Keratinocyte (primary cell): ENCODE data around the gene CRTC1. TPM values are rescaled to one million over a fixed set of nuclear protein-coding genes. Genes with fewer than 3 reads are reported as not detected.
A peak's percentile ranks its signal among the peaks of the same experiment; 100 is the strongest.

Source experiments
- DNase-seq: peaks from one replicate; pipeline ENCODE4 v3.0.0-alpha.2; 2011; ENCODE audit warnings: low read depth, missing footprints, low spot score
- FAIRE-seq: peaks from 2 replicates; lab custom pipeline; 2011; peaks lifted over from hg19 to GRCh38; lab: Jason Lieb, UNC
- H2AFZ ChIP-seq: 2 replicates; pipeline ENCODE4 v1.6.0; 2012; ENCODE audit warnings: low read length, control low read depth, inconsistent platforms; ENCODE audit not compliant: control insufficient read depth
- H3K27ac ChIP-seq: 2 replicates; pipeline ENCODE4 v1.5.1; 2011; ENCODE audit warnings: low read length; ENCODE audit not compliant: control insufficient read depth, insufficient read depth
- H3K27me3 ChIP-seq: 3 replicates; pipeline ENCODE4 v1.6.0; 2011; ENCODE audit warnings: low read length; ENCODE audit not compliant: control insufficient read depth, insufficient read depth; ENCODE audit errors: extremely low read depth
- H3K36me3 ChIP-seq, 2 experiments: 2 replicates in 1 of 2; 3 replicates in 1 of 2; pipeline ENCODE4 v1.5.1; 2011; ENCODE audit warnings: low read length in 2 of 2, mild to moderate bottlenecking in 1 of 2; ENCODE audit not compliant: control insufficient read depth in 2 of 2, insufficient read depth in 2 of 2; ENCODE audit errors: extremely low read depth in 1 of 2
- H3K4me1 ChIP-seq: 3 replicates; pipeline ENCODE4 v1.5.1; 2011; ENCODE audit warnings: low read length; ENCODE audit not compliant: control insufficient read depth, insufficient read depth; ENCODE audit errors: extremely low read depth
- H3K4me2 ChIP-seq: 3 replicates; pipeline ENCODE4 v1.6.0; 2011; ENCODE audit warnings: low read depth, low read length; ENCODE audit not compliant: control insufficient read depth, insufficient read depth; ENCODE audit errors: extremely low read depth
- H3K4me3 ChIP-seq, 3 experiments: fragments of 200-600 bp in 1 of 3; sonication (generic) in 1 of 3; 2 replicates in 2 of 3; 3 replicates in 1 of 3; pipeline ENCODE4 v1.5.1; 2011 to 2016; ENCODE audit warnings: low read length in 3 of 3, mild to moderate bottlenecking in 3 of 3, control low read depth in 2 of 3, inconsistent platforms in 1 of 3, low read depth in 1 of 3, mixed read lengths in 1 of 3, mixed run types in 1 of 3, moderate library complexity in 1 of 3; ENCODE audit not compliant: control insufficient read depth in 2 of 3, insufficient read depth in 2 of 3; ENCODE audit errors: extremely low read depth in 1 of 3
- H3K79me2 ChIP-seq: 2 replicates; pipeline ENCODE4 v1.6.0; 2012; ENCODE audit warnings: low read length; ENCODE audit not compliant: control insufficient read depth, insufficient read depth
- H3K9ac ChIP-seq: 3 replicates; pipeline ENCODE4 v1.6.0; 2011; ENCODE audit warnings: low read length; ENCODE audit not compliant: control insufficient read depth, insufficient read depth; ENCODE audit errors: extremely low read depth
- H3K9me1 ChIP-seq: 3 replicates; pipeline ENCODE4 v1.6.0; 2011; ENCODE audit warnings: low read length; ENCODE audit not compliant: control insufficient read depth, insufficient read depth; ENCODE audit errors: extremely low read depth
- H3K9me3 ChIP-seq: 2 replicates; pipeline ENCODE4 v1.5.1; 2012; ENCODE audit warnings: low read depth, low read length; ENCODE audit not compliant: control insufficient read depth
- H4K20me1 ChIP-seq: 3 replicates; pipeline ENCODE4 v1.6.0; 2011; ENCODE audit warnings: low read length; ENCODE audit not compliant: control insufficient read depth, insufficient read depth; ENCODE audit errors: extremely low read depth
- EZH2 ChIP-seq: IDR thresholded peaks from one replicate; pipeline ENCODE4 v1.6.1; 2012; ENCODE audit warnings: inconsistent platforms, mild to moderate bottlenecking, low read length, moderate library complexity
- dilution Hi-C: fragments of 300-500 bp; cut with MboI; formaldehyde crosslinking; loops from one replicate; pipeline ENCODE4 v1.7.0; 2020; ENCODE audit warnings: low sequenced_read_pairs; ENCODE audit not compliant: extremely low pct_ligation_motif_present
- polyA plus RNA-seq, 5 experiments: library from polyadenylated mRNA; depleted of rRNA in 3 of 5; stranded (reverse) in 3 of 5; stranded (forward) in 1 of 5; unstranded in 1 of 5; fragments of >200 nt; gene quantifications; 1 replicate in 1 of 5; 2 replicates in 3 of 5; 3 replicates in 1 of 5; pipeline versions ENCODE4 v1.2.1 to v1.2.3, GENCODE V29; 2011 to 2012; ENCODE audit warnings: missing spikeins in 2 of 5, low read depth in 1 of 5, low replicate concordance in 1 of 5
- TF ChIP-seq, protein P1 (sequence below), 3 experiments: IDR thresholded peaks in 1 of 3; conservative IDR thresholded peaks in 1 of 3; optimal IDR thresholded peaks in 1 of 3; 2 replicates in 2 of 3; 3 replicates in 1 of 3; pipeline versions ENCODE3 to v1.5.1; 2011; ENCODE audit warnings: low read length in 3 of 3, mild to moderate bottlenecking in 3 of 3, moderate library complexity in 2 of 3, control low read depth in 1 of 3, inconsistent platforms in 1 of 3; ENCODE audit not compliant: insufficient read depth in 2 of 3; ENCODE audit errors: extremely low read depth in 1 of 3

The CRTC1 gene
- polyA plus RNA-seq, 1 donor (not counting 4 experiments of a cell fraction or from before 2014, with no cell fraction given), result 0.54 TPM

- FAIRE-seq, result no peak
- Histone ChIP-seq H4K20me1 (peaks cover 2% of the 10 kb centered on the region), H3K27ac (no peak overlapping the region), H3K27me3 (no peaks in the 10 kb centered on the region), H3K4me3 (no peak overlapping the region), H3K4me1 (peaks cover 18% of the 10 kb centered on the region), H3K9me1 (no peaks in the 10 kb centered on the region), H3K79me2 (no peaks in the 10 kb centered on the region), H2AFZ (no peak overlapping the region), H3K4me2 (no peak overlapping the region), H3K36me3 (no peaks in the 10 kb centered on the region), H3K9ac (no peak overlapping the region), H3K9me3 (no peaks in the 10 kb centered on the region)
- dilution Hi-C loops, result no loop called here
- TF ChIP-seq, protein P1, sequence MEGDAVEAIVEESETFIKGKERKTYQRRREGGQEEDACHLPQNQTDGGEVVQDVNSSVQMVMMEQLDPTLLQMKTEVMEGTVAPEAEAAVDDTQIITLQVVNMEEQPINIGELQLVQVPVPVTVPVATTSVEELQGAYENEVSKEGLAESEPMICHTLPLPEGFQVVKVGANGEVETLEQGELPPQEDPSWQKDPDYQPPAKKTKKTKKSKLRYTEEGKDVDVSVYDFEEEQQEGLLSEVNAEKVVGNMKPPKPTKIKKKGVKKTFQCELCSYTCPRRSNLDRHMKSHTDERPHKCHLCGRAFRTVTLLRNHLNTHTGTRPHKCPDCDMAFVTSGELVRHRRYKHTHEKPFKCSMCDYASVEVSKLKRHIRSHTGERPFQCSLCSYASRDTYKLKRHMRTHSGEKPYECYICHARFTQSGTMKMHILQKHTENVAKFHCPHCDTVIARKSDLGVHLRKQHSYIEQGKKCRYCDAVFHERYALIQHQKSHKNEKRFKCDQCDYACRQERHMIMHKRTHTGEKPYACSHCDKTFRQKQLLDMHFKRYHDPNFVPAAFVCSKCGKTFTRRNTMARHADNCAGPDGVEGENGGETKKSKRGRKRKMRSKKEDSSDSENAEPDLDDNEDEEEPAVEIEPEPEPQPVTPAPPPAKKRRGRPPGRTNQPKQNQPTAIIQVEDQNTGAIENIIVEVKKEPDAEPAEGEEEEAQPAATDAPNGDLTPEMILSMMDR (optimal IDR thresholded peaks at IDR 0.05 in 1 of 3, IDR thresholded peaks at IDR 0.05 in 1 of 3, conservative IDR thresholded peaks at IDR 0.05 in 1 of 3; ENCODE audit: extremely low read depth in 1 of 3, insufficient read depth in 2 of 3, low read length in 3 of 3), result no peak
- no peak for TF ChIP-seq EZH2
- DNase-seq, result no peak
These were observed 92.3 kb downstream of the CRTC1 start for GRCh38 chr19:18775586-18776287.

- no peak overlapping the region for H3K9ac ChIP-seq
These were observed 92.8 kb downstream of the CRTC1 start for GRCh38 chr19:18776288-18776594.

More at GRCh38 chr19:18776288-18776594, 92.8 kb downstream of the CRTC1 start:
- H2AFZ ChIP-seq, result no peak overlapping the region
- dilution Hi-C loops, result no loop called here
- H3K4me3 ChIP-seq, result no peak overlapping the region
- no peak for FAIRE-seq
- H4K20me1 ChIP-seq, result peaks cover 2% of the 10 kb centered on the region
- no peaks in the 10 kb centered on the region for H3K9me3 ChIP-seq
- no peak for DNase-seq
- H3K27me3 ChIP-seq, result no peaks in the 10 kb centered on the region
- H3K79me2 ChIP-seq, result no peaks in the 10 kb centered on the region
- no peak overlapping the region for H3K27ac ChIP-seq
- TF ChIP-seq, protein P1 (optimal IDR thresholded peaks at IDR 0.05 in 1 of 3, IDR thresholded peaks at IDR 0.05 in 1 of 3, conservative IDR thresholded peaks at IDR 0.05 in 1 of 3; ENCODE audit: extremely low read depth in 1 of 3, insufficient read depth in 2 of 3, low read length in 3 of 3), result peak; percentile 15 to 64 (median 29)
- TF ChIP-seq EZH2, result no peak
- no peak overlapping the region for H3K4me2 ChIP-seq
- H3K4me1 ChIP-seq, result peaks cover 18% of the 10 kb centered on the region
- no peaks in the 10 kb centered on the region for H3K36me3 ChIP-seq
- H3K9me1 ChIP-seq, result no peaks in the 10 kb centered on the region
